HG03103 (cell line): Measurements from ENCODE around the gene SCO1.

ENCODE experiments used
- ATAC-seq: cut with Tn5 transposase; IDR thresholded peaks from one replicate; pipeline ENCODE4 v1.9.1; 2021; ENCODE audit warnings: low read depth; ENCODE audit not compliant: unreplicated experiment

The SCO1 gene

GRCh38 chr17:10622617-10623485, 74.5 kb downstream of the SCO1 start:
- no peak for ATAC-seq
